Measurements from ENCODE around the gene CLGN. TPM values are rescaled to one million over a fixed set of nuclear protein-coding genes. Genes with fewer than 3 reads are reported as not detected.

Gene CLGN
- total and polyA plus RNA-seq, 2 of the 4 experiments (the other 2 are of a cell fraction): 0.36 to 0.75 TPM

DNA sequence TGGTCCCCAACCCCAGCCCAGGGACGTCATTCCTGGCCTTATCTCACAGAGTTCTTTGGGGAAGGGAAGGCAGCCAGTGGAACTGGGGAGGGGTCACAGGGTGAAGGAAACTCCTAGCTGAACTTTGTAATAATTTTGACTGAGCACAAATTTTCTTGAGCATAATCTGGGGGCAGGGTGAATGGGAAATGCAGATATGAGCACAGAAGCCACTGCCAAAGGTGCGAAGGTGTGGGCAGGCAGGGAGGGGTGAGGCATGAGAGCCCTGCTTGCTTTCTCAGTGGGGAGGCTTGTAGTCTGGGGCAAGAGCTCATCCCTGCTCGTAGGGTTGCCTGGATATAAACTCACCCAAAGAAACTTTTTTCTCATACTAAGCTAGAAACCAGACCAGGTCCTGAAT, 35.7 kb upstream of the CLGN start:
- Histone ChIP-seq H3K4ac (ENCODE audit: low read depth, low read length) (no peak overlapping the region), H4K5ac (ENCODE audit: low read depth, low read length) (no peak overlapping the region), H3K27ac (ENCODE audit: insufficient read depth, low read length) (no peak overlapping the region), H2BK15ac (ENCODE audit: low read depth, low read length) (no peak overlapping the region), H2BK5ac (ENCODE audit: low read depth, low read length, poor library complexity, severe bottlenecking) (no peak overlapping the region), H2AFZ (replicated peaks; ENCODE audit: low read length, poor library complexity) (no peak overlapping the region), H3K9me3 (ENCODE audit: control insufficient read depth, insufficient read depth, low read length) (no peaks in the 10 kb centered on the region), H3K79me1 (ENCODE audit: low read depth in 1 of 2, low read length in 2 of 2) (no peaks in the 10 kb centered on the region), H2AK9ac (replicated peaks; ENCODE audit: low read depth, low read length, poor library complexity) (no peak overlapping the region), H2BK20ac (ENCODE audit: low read depth, low read length) (no peak overlapping the region), H3K27me3 (ENCODE audit: control insufficient read depth, insufficient read depth, low read length) (peaks cover 13% of the 10 kb centered on the region), H3K14ac (replicated peaks; ENCODE audit: low read depth, low read length) (no peak overlapping the region), H3K18ac (ENCODE audit: low read depth, low read length) (no peak overlapping the region), H3K4me1 (ENCODE audit: control insufficient read depth, insufficient read depth, low read length) (no peaks in the 10 kb centered on the region), H4K20me1 (ENCODE audit: insufficient read depth, low read length) (no peaks in the 10 kb centered on the region), H4K8ac (ENCODE audit: low read depth in 2 of 2, low read length in 2 of 2) (no peak overlapping the region), H2BK120ac (ENCODE audit: low read depth, low read length) (no peak overlapping the region), H3K56ac (ENCODE audit: extremely low read depth, insufficient read depth, low read length) (no peak overlapping the region), H3K9ac (ENCODE audit: low read depth, low read length) (no peak overlapping the region), H3K4me3 (ENCODE audit: insufficient read depth, low read depth, low read length) (no peak overlapping the region), H3K9me1 (ENCODE audit: insufficient read depth, low read length) (no peaks in the 10 kb centered on the region), H3K23ac (ENCODE audit: low read depth, low read length) (no peak overlapping the region), H3K36me3 (ENCODE audit: control insufficient read depth, insufficient read depth, low read length) (no peaks in the 10 kb centered on the region), H3K4me2 (ENCODE audit: low read depth, low read length) (no peak overlapping the region), H2AK5ac (ENCODE audit: low read depth, low read length) (no peak overlapping the region), H4K91ac (ENCODE audit: insufficient read depth, low read depth, low read length) (no peak overlapping the region)
- no TSS peak for BruUV-seq (replicated peaks)
- POLR2A ChIA-PET (ENCODE audit: unreplicated experiment): no interaction called here
- DNase-seq (no peak), ATAC-seq (ENCODE audit: low read depth) (no peak)
- dilution Hi-C loops (cut with HindIII; ENCODE audit: low sequenced_read_pairs, unreplicated experiment): no loop called here
- 0% methylated on average over 1 of the region's 3 CpGs; no CpG with 5 or more reads in 1 of the 2 experiments for WGBS, 2 experiments (ENCODE audit: extremely low coverage in 2 of 2, insufficient read length in 1 of 2)
- intact Hi-C loops (cut with micrococcal nuclease): no loop called here
- TF ChIP-seq RCOR1 (IDR thresholded peaks at IDR 0.05; ENCODE audit: insufficient replicate concordance, low read length): no peak
- TF ChIP-seq SMC3 (IDR thresholded peaks at IDR 0.05; ENCODE audit: low read depth, low read length): no peak
- no peak for TF ChIP-seq RAD21 (IDR thresholded peaks at IDR 0.05; ENCODE audit: low read length)
- no peak for TF ChIP-seq CHD1 (IDR thresholded peaks at IDR 0.05; ENCODE audit: low read depth, low read length)
- TF ChIP-seq, protein P1, sequence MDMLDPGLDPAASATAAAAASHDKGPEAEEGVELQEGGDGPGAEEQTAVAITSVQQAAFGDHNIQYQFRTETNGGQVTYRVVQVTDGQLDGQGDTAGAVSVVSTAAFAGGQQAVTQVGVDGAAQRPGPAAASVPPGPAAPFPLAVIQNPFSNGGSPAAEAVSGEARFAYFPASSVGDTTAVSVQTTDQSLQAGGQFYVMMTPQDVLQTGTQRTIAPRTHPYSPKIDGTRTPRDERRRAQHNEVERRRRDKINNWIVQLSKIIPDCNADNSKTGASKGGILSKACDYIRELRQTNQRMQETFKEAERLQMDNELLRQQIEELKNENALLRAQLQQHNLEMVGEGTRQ (IDR thresholded peaks at IDR 0.05; ENCODE audit: low read depth, low read length): no peak
- TF ChIP-seq FOS (IDR thresholded peaks at IDR 0.05; ENCODE audit: low read depth, low read length): no peak
- TF ChIP-seq RFX5 (IDR thresholded peaks at IDR 0.05; ENCODE audit: low read depth, low read length): no peak
- no peak for TF ChIP-seq MAFK (IDR thresholded peaks at IDR 0.05; ENCODE audit: low read depth, low read length)
- TF ChIP-seq MAZ (IDR thresholded peaks at IDR 0.05; ENCODE audit: borderline replicate concordance, low read depth, low read length): no peak
- TF ChIP-seq, protein P2, sequence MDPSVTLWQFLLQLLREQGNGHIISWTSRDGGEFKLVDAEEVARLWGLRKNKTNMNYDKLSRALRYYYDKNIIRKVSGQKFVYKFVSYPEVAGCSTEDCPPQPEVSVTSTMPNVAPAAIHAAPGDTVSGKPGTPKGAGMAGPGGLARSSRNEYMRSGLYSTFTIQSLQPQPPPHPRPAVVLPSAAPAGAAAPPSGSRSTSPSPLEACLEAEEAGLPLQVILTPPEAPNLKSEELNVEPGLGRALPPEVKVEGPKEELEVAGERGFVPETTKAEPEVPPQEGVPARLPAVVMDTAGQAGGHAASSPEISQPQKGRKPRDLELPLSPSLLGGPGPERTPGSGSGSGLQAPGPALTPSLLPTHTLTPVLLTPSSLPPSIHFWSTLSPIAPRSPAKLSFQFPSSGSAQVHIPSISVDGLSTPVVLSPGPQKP (IDR thresholded peaks at IDR 0.05; ENCODE audit: borderline replicate concordance, low read depth, low read length): no peak
- in situ Hi-C loops (cut with MboI; ENCODE audit: low sequenced_read_pairs): no loop called here
- CTCF ChIA-PET: no interaction called here

Measured in IMR-90 (cell line).